GM12878 (cell line): ENCODE results near the gene PHACTR3. TPM values are rescaled to one million over a fixed set of nuclear protein-coding genes. Genes with fewer than 3 reads are reported as not detected.

Experiments
- ATAC-seq: fragments of 200-7000 bp; cut with Tn5 transposase; 3 replicates; pipeline ENCODE4 v1.9.1; 2020; ENCODE audit warnings: mild to moderate bottlenecking, moderate library complexity
- BruUV-seq: library from RNA; stranded (reverse); fragments of 400-500 nt; replicated peaks from 2 replicates; lab custom pipeline; 2021; lab: Mats Ljungman, UMichigan
- CTCF ChIA-PET: fragments of 300-600 bp; sonication (Branson Sonifier 250); formaldehyde crosslinking; extraction: SDS; loops from one replicate; lab custom pipeline; 2021; ENCODE audit warnings: inconsistent platforms; lab: Yijun Ruan, JAX
- POLR2A ChIA-PET: fragments of 350-600 bp; formaldehyde crosslinking; extraction: SDS; loops from one replicate; lab custom pipeline; 2021; ENCODE audit warnings: inconsistent platforms; lab: Charles Lee
- RAD21 ChIA-PET: fragments of 300-600 bp; sonication (Branson Sonifier 250); formaldehyde crosslinking; loops from one replicate; lab custom pipeline; 2023; ENCODE audit warnings: antibody characterized with exemption; ENCODE audit not compliant: unreplicated experiment; lab: Charles Lee
- SMC1A ChIA-PET: fragments of 300-600 bp; sonication (Branson Sonifier 250); formaldehyde crosslinking; loops from one replicate; lab custom pipeline; 2023; ENCODE audit not compliant: unreplicated experiment, uncharacterized antibody; lab: Charles Lee
- DNase-seq: peaks from one replicate; pipeline ENCODE4 v3.0.0-alpha.2; 2011; ENCODE audit warnings: low read depth, low spot score
- FAIRE-seq: peaks from 3 replicates; lab custom pipeline; 2011; peaks lifted over from hg19 to GRCh38; lab: Jason Lieb, UNC
- H2AFZ ChIP-seq: 2 replicates; pipeline ENCODE4 v1.6.0; 2011; ENCODE audit warnings: low read depth, low read length, control low read depth; ENCODE audit not compliant: control insufficient read depth
- H3K27ac ChIP-seq: 2 replicates; pipeline ENCODE4 v1.5.1; 2011; ENCODE audit warnings: control low read depth; ENCODE audit not compliant: control insufficient read depth, insufficient read depth
- H3K27me3 ChIP-seq, 2 experiments: replicated peaks in 1 of 2; 2 replicates each; pipeline versions ENCODE4 v1.6.0 to v1.6.1; 2011; ENCODE audit warnings: low read length in 1 of 2; ENCODE audit not compliant: control insufficient read depth in 2 of 2, insufficient read depth in 2 of 2
- H3K36me3 ChIP-seq, 2 experiments: 2 replicates each; pipeline ENCODE4 v1.5.1; 2011; ENCODE audit warnings: low read length in 1 of 2; ENCODE audit not compliant: control insufficient read depth in 2 of 2, insufficient read depth in 2 of 2
- H3K4me1 ChIP-seq: 2 replicates; pipeline ENCODE4 v1.6.1; 2011; ENCODE audit warnings: mild to moderate bottlenecking, low read length, moderate library complexity, mixed read lengths; ENCODE audit not compliant: control insufficient read depth, insufficient read depth
- H3K4me2 ChIP-seq: 2 replicates; pipeline ENCODE4 v1.6.0; 2011; ENCODE audit warnings: control low read depth; ENCODE audit not compliant: control insufficient read depth, insufficient read depth
- H3K4me3 ChIP-seq: fragments of 200-600 bp; sonication (generic); 2 replicates; pipeline ENCODE4 v1.5.1; 2016
- H3K79me2 ChIP-seq: 2 replicates; pipeline ENCODE4 v1.6.0; 2011; ENCODE audit warnings: low read length; ENCODE audit not compliant: control insufficient read depth, insufficient read depth
- H3K9ac ChIP-seq: 2 replicates; pipeline ENCODE4 v1.8.0; 2011; ENCODE audit warnings: low read length, control low read depth, mixed read lengths; ENCODE audit not compliant: control insufficient read depth, insufficient read depth
- H3K9me3 ChIP-seq: replicated peaks from 3 replicates; pipeline ENCODE4 v1.5.1; 2011; ENCODE audit warnings: mild to moderate bottlenecking, low read length; ENCODE audit not compliant: control insufficient read depth, insufficient read depth
- H4K20me1 ChIP-seq: 2 replicates; pipeline ENCODE4 v1.6.0; 2011; ENCODE audit not compliant: control insufficient read depth, insufficient read depth
- CHD2 ChIP-seq: IDR thresholded peaks from 2 replicates; pipeline ENCODE4 v1.6.1; 2011; ENCODE audit warnings: low read depth, low read length, improper control_type of control experiment, borderline replicate concordance
- GATAD2B ChIP-seq: fragments of 450-650 bp; conservative IDR thresholded peaks from 2 replicates; pipeline ENCODE4 v1.6.1; 2017; ENCODE audit warnings: low read depth, mild to moderate bottlenecking, moderate library complexity
- HDAC2 ChIP-seq: fragments of 200-600 bp; sonication (generic); IDR thresholded peaks from 2 replicates; pipeline ENCODE4 v1.6.1; 2017
- IKZF2 ChIP-seq, 2 experiments: fragments of 450-650 bp; IDR thresholded peaks; 2 replicates each; pipeline ENCODE4 v1.6.1; 2017; ENCODE audit warnings: mild to moderate bottlenecking in 2 of 2, moderate library complexity in 2 of 2
- KAT2A ChIP-seq: conservative IDR thresholded peaks from 2 replicates; pipeline ENCODE4 v1.6.1; 2011; ENCODE audit warnings: low read depth, low read length; ENCODE audit not compliant: control insufficient read depth
- KDM1A ChIP-seq: fragments of 200-600 bp; sonication (generic); IDR thresholded peaks from 2 replicates; pipeline ENCODE4 v1.6.1; 2016; ENCODE audit warnings: borderline replicate concordance
- KLF5 ChIP-seq: fragments of 450-650 bp; IDR thresholded peaks from 2 replicates; pipeline ENCODE4 v1.6.1; 2014; ENCODE audit warnings: mild to moderate bottlenecking; ENCODE audit not compliant: partially characterized antibody
- NRF1 ChIP-seq: conservative IDR thresholded peaks from 2 replicates; pipeline ENCODE4 v1.6.1; 2011; ENCODE audit warnings: mild to moderate bottlenecking, low read depth, low read length, improper control_type of control experiment
- PAX8 ChIP-seq: fragments of 450-650 bp; IDR thresholded peaks from 2 replicates; pipeline ENCODE4 v1.6.1; 2017; ENCODE audit warnings: mild to moderate bottlenecking, moderate library complexity
- RBBP5 ChIP-seq: fragments of 200-600 bp; sonication (generic); conservative IDR thresholded peaks from 2 replicates; pipeline ENCODE4 v1.6.1; 2016
- SMAD5 ChIP-seq: IDR thresholded peaks from 2 replicates; pipeline ENCODE4 v1.6.1; 2016; ENCODE audit warnings: antibody characterized with exemption, low read depth
- SUPT20H ChIP-seq: IDR thresholded peaks from 2 replicates; pipeline ENCODE4 v1.6.1; 2011; ENCODE audit warnings: low read depth, mild to moderate bottlenecking, low read length, moderate library complexity, borderline replicate concordance; ENCODE audit not compliant: control insufficient read depth
- TARDBP ChIP-seq: IDR thresholded peaks from 2 replicates; pipeline ENCODE4 v1.6.1; 2016; ENCODE audit warnings: borderline replicate concordance
- YY1 ChIP-seq: IDR thresholded peaks from 2 replicates; pipeline ENCODE4 v1.6.1; 2011; ENCODE audit warnings: low read depth, mild to moderate bottlenecking, low read length
- ZNF207 ChIP-seq: fragments of 450-650 bp; IDR thresholded peaks from 2 replicates; pipeline ENCODE4 v1.6.1; 2014; ENCODE audit warnings: antibody characterized with exemption, mild to moderate bottlenecking, borderline replicate concordance
- WGBS: methylation state at CpG from one replicate; pipeline ENCODE4 v1.1.6; 2016; ENCODE audit warnings: low lambda C conversion rate; ENCODE audit not compliant: insufficient replicate concordance, insufficient coverage; ENCODE audit errors: missing lambda C conversion rate; 5-methylcytosine and 5-hydroxymethylcytosine counted together
- in situ Hi-C: fragments of 300-500 bp; cut with MboI; formaldehyde crosslinking; loops from 9 replicates; pipeline ENCODE4 v1.14.3; 2018; ENCODE audit warnings: mixed read lengths
- intact Hi-C: fragments of 100-400 bp; cut with micrococcal nuclease; formaldehyde crosslinking; loops from one replicate; pipeline ENCODE4 v1.14.2; 2022; ENCODE audit not compliant: unreplicated experiment
- polyA plus RNA-seq, 11 experiments: library from polyadenylated mRNA; depleted of rRNA in 4 of 11; unstranded in 6 of 11; stranded (reverse) in 5 of 11; fragments of >200 nt; fragmentation: Nextera tagmentation in 4 of 11; fragmentation: Illumina TruSeq in 1 of 11; extraction: Ambion mirVana in 4 of 11; extraction: Trizol in 1 of 11; gene quantifications; 1 replicate in 1 of 11; 2 replicates in 10 of 11; pipeline versions ENCODE4 v1.2.1 to v1.2.3, GENCODE V29; 2011 to 2016; ENCODE audit warnings: inconsistent platforms in 2 of 11, missing spikeins in 2 of 11, low read depth in 1 of 11
- total RNA-seq, 4 experiments: library from RNA; depleted of rRNA in 3 of 4; stranded (reverse); fragments of >200 nt in 3 of 4; fragmentation: Illumina TruSeq in 1 of 4; extraction: Trizol in 1 of 4; gene quantifications; 2 replicates each; pipeline versions ENCODE4 v1.2.1 to v1.2.3, GENCODE V29; 2013 to 2021
- TF ChIP-seq, protein P1 (sequence below): IDR thresholded peaks from 2 replicates; pipeline ENCODE4 v1.6.1; 2011; ENCODE audit warnings: borderline replicate concordance, low read depth, mild to moderate bottlenecking, moderate library complexity, low read length; ENCODE audit not compliant: insufficient read depth, poor library complexity, severe bottlenecking
- TF ChIP-seq, protein P2 (sequence below): fragments of 450-650 bp; IDR thresholded peaks from 2 replicates; pipeline ENCODE4 v1.6.1; 2017; ENCODE audit warnings: antibody characterized with exemption, mild to moderate bottlenecking, moderate library complexity

The PHACTR3 gene
- total and polyA plus RNA-seq, 10 of the 15 experiments (the other 5 are each of a cell fraction or from before 2014, with no cell fraction given), result 0.17 to 2.7 (median 0.27) TPM; not detected in 1

DNA sequence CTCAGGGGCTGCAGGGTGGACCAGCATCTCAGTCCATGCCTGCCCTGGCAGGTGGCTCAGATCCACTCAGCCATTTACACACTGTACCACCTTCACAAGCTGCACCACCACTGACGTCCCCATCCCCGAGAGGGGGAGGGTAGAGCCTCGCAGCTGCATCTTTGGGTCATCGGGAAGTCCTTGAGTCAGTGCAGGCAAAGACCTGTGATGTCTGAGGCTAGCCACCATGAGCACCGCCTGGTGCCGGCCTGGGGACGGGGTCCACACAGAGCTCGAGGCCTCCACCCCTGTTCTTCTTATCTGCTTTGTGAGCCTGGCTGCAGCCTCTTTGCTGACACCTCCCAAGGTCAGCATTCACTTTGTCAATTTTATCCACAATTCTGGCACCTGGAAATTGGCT, 141.4 kb downstream of the PHACTR3 start:
- intact Hi-C loops, result no loop called here
- no peaks in the 10 kb centered on the region; a peak in 1 of 4 replicates for H3K27me3 ChIP-seq
- RAD21 ChIA-PET, result no interaction called here
- no peaks in the 10 kb centered on the region for H3K36me3 ChIP-seq
- CTCF ChIA-PET, result no interaction called here
- H4K20me1 ChIP-seq, result no peaks in the 10 kb centered on the region
- POLR2A ChIA-PET, result no interaction called here
- no peaks in the 10 kb centered on the region for H3K9me3 ChIP-seq
- SMC1A ChIA-PET, result no interaction called here
- no peaks in the 10 kb centered on the region for H3K79me2 ChIP-seq
- TF ChIP-seq CHD2, result no peak
- TF ChIP-seq SUPT20H, result no peak
- TF ChIP-seq RBBP5, result no peak
- no TSS peak for BruUV-seq
- in situ Hi-C loops, result no loop called here
- DNase-seq, result no peak
- no peak overlapping the region for H2AFZ ChIP-seq
- no peak for FAIRE-seq
- WGBS, result 43% methylated on average over 8 of the region's 8 CpGs
- no peak overlapping the region for H3K4me3 ChIP-seq
- no peak overlapping the region for H3K9ac ChIP-seq
- no peak for ATAC-seq
- H3K27ac ChIP-seq, result no peak overlapping the region
- no peak overlapping the region for H3K4me2 ChIP-seq
- no peaks in the 10 kb centered on the region for H3K4me1 ChIP-seq

DNA sequence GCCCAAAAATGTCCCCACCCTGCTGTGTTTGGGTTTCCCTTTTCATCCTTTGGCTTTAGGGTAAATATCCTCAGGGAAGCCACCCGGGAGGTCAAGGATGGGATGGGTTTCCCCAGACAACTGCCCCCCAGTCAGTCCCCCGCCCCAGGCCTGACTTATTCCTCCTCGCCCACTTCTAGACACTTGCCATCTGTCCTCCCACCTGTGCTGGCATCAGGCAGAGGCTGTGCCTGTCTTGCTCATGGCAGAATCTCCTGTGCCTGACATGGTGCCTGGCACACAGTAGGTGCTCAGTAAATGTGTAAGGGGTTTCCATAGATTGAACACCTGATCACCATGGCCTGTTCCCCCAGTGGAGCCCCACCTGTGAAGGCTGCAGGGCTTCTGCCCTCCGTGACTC, 141.8 kb downstream of the PHACTR3 start:
- Histone ChIP-seq H3K9ac (no peak overlapping the region), H3K4me3 (no peak overlapping the region), H3K9me3 (no peaks in the 10 kb centered on the region), H3K27me3 (no peaks in the 10 kb centered on the region; a peak in 1 of 4 replicates), H4K20me1 (no peaks in the 10 kb centered on the region), H3K27ac (no peak overlapping the region), H3K4me2 (no peak overlapping the region), H3K79me2 (no peaks in the 10 kb centered on the region), H2AFZ (no peak overlapping the region), H3K4me1 (peaks cover 1% of the 10 kb centered on the region), H3K36me3 (no peaks in the 10 kb centered on the region)
- ChIA-PET CTCF (interaction anchor here (4.6 kb wide), 1 partner anchor 175 kb away, joined by 26 read pairs; no protein-coding TSS in a partner anchor), RAD21 (no interaction called here), SMC1A (no interaction called here), POLR2A (no interaction called here)
- WGBS, result 47% methylated on average over 4 of the region's 4 CpGs
- BruUV-seq, result no TSS peak
- intact Hi-C loops (no loop called here), in situ Hi-C loops (no loop called here)
- ATAC-seq, result no peak
- no peak for FAIRE-seq
- no peak for DNase-seq
- no peak for TF ChIP-seq NRF1
- no peak for TF ChIP-seq SMAD5
- TF ChIP-seq, protein P1, sequence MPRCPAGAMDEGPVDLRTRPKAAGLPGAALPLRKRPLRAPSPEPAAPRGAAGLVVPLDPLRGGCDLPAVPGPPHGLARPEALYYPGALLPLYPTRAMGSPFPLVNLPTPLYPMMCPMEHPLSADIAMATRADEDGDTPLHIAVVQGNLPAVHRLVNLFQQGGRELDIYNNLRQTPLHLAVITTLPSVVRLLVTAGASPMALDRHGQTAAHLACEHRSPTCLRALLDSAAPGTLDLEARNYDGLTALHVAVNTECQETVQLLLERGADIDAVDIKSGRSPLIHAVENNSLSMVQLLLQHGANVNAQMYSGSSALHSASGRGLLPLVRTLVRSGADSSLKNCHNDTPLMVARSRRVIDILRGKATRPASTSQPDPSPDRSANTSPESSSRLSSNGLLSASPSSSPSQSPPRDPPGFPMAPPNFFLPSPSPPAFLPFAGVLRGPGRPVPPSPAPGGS, result no peak
- no peak for TF ChIP-seq KLF5
- TF ChIP-seq YY1, result no peak
- no peak for TF ChIP-seq TARDBP
- no peak for TF ChIP-seq KDM1A
- TF ChIP-seq PAX8, result no peak
- TF ChIP-seq, protein P2, sequence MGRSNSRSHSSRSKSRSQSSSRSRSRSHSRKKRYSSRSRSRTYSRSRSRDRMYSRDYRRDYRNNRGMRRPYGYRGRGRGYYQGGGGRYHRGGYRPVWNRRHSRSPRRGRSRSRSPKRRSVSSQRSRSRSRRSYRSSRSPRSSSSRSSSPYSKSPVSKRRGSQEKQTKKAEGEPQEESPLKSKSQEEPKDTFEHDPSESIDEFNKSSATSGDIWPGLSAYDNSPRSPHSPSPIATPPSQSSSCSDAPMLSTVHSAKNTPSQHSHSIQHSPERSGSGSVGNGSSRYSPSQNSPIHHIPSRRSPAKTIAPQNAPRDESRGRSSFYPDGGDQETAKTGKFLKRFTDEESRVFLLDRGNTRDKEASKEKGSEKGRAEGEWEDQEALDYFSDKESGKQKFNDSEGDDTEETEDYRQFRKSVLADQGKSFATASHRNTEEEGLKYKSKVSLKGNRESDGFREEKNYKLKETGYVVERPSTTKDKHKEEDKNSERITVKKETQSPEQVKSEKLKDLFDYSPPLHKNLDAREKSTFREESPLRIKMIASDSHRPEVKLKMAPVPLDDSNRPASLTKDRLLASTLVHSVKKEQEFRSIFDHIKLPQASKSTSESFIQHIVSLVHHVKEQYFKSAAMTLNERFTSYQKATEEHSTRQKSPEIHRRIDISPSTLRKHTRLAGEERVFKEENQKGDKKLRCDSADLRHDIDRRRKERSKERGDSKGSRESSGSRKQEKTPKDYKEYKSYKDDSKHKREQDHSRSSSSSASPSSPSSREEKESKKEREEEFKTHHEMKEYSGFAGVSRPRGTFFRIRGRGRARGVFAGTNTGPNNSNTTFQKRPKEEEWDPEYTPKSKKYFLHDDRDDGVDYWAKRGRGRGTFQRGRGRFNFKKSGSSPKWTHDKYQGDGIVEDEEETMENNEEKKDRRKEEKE, result no peak
- TF ChIP-seq ZNF207, result no peak
- no peak for TF ChIP-seq KAT2A
- no peak for TF ChIP-seq GATAD2B
- TF ChIP-seq IKZF2 (IDR thresholded peaks at IDR 0.05), result no peak
- TF ChIP-seq HDAC2, result no peak
